HPDE6-E6E7 (cell line): ENCODE data around the gene KIF21B.

ENCODE experiments used
- DNase-seq: peaks from one replicate; pipeline ENCODE4 v3.0.0; 2011; ENCODE audit warnings: missing footprints; ENCODE audit errors: extremely low spot score

The KIF21B gene

GRCh38 chr1:201042779-201043461 is 19.4 kb upstream of the KIF21B start:
- peak; percentile 62 for DNase-seq

GRCh38 chr1:201041011-201041410 is 17.5 kb upstream of the KIF21B start:
- DNase-seq, result no peak

GRCh38 chr1:201039876-201040275 is 16.4 kb upstream of the KIF21B start:
- no peak for DNase-seq

- no peak for DNase-seq
Observed at GRCh38 chr1:201039418-201039817, 15.9 kb upstream of the KIF21B start.

GRCh38 chr1:201038186-201038876 is 14.8 kb upstream of the KIF21B start:
- DNase-seq, result no peak

GRCh38 chr1:201036188-201036842 is 12.8 kb upstream of the KIF21B start:
- no peak for DNase-seq

GRCh38 chr1:201034671-201035070 is 11.2 kb upstream of the KIF21B start:
- DNase-seq, result no peak

- no peak for DNase-seq
Observed at GRCh38 chr1:201032408-201032807, 8.9 kb upstream of the KIF21B start.

GRCh38 chr1:201028461-201028889 is 5.0 kb upstream of the KIF21B start:
- DNase-seq, result no peak

- no peak for DNase-seq
Observed at GRCh38 chr1:201026836-201027235, 3.3 kb upstream of the KIF21B start.

- DNase-seq, result no peak
Observed at GRCh38 chr1:201026234-201026633, 2.7 kb upstream of the KIF21B start.

- DNase-seq, result no peak
Observed at GRCh38 chr1:201025571-201026002, 2.1 kb upstream of the KIF21B start.

GRCh38 chr1:201024625-201024998 is 1.1 kb upstream of the KIF21B start:
- no peak for DNase-seq

- DNase-seq, result no peak
Observed at GRCh38 chr1:201023920-201024624, 558 bp upstream of the KIF21B start.

GRCh38 chr1:201022820-201023516 is 546 bp downstream of the KIF21B start:
- no peak for DNase-seq

GRCh38 chr1:201022493-201022819 is 1.1 kb downstream of the KIF21B start:
- no peak for DNase-seq

- DNase-seq, result no peak
Observed at GRCh38 chr1:201021630-201022492, 1.7 kb downstream of the KIF21B start.

GRCh38 chr1:201020721-201021629 is 2.5 kb downstream of the KIF21B start:
- peak; percentile 51 for DNase-seq

- DNase-seq, result peak; percentile 36
Observed at GRCh38 chr1:201020040-201020591, 3.4 kb downstream of the KIF21B start.
